Activated T-cell treated with anti-CD3 and anti-CD28 coated beads, Interleukin-2, amount 50 U/mL, for 24 hours (primary cell): Measurements from ENCODE around the gene SETBP1.

Experiments used
- DNase-seq: peaks from one replicate; pipeline ENCODE4 v3.0.0-alpha.2; 2020
- H3K27ac Mint-ChIP-seq: 2 replicates; pipeline ENCODE4 v1.8.0; 2020; ENCODE audit warnings: mild to moderate bottlenecking, mixed read lengths
- H3K27me3 Mint-ChIP-seq: 2 replicates; pipeline ENCODE4 v1.8.0; 2020; ENCODE audit warnings: mixed read lengths
- H3K36me3 Mint-ChIP-seq: 2 replicates; pipeline ENCODE4 v1.8.0; 2020; ENCODE audit warnings: low read depth, mixed read lengths
- H3K4me1 Mint-ChIP-seq: 2 replicates; pipeline ENCODE4 v1.8.0; 2020; ENCODE audit warnings: low read depth, mixed read lengths
- H3K4me3 Mint-ChIP-seq: 2 replicates; pipeline ENCODE4 v1.8.0; 2020; ENCODE audit warnings: mild to moderate bottlenecking, moderate library complexity, mixed read lengths
- H3K9me3 Mint-ChIP-seq: 2 replicates; pipeline ENCODE4 v1.8.0; 2020; ENCODE audit warnings: mixed read lengths

Gene SETBP1

GRCh38 chr18:44687421-44687820 is 6.7 kb downstream of the SETBP1 start:
- H3K27ac Mint-ChIP-seq, result no peak overlapping the region
- no peaks in the 10 kb centered on the region for H3K36me3 Mint-ChIP-seq
- H3K9me3 Mint-ChIP-seq, result no peaks in the 10 kb centered on the region
- DNase-seq, result no peak
- no peak overlapping the region for H3K4me3 Mint-ChIP-seq
- H3K27me3 Mint-ChIP-seq, result peaks cover 49% of the 10 kb centered on the region
- H3K4me1 Mint-ChIP-seq, result peaks cover under 1% of the 10 kb centered on the region

GRCh38 chr18:44689736-44690135 is 9.0 kb downstream of the SETBP1 start:
- no peaks in the 10 kb centered on the region for H3K9me3 Mint-ChIP-seq
- H3K27me3 Mint-ChIP-seq, result peaks cover 56% of the 10 kb centered on the region
- no peaks in the 10 kb centered on the region for H3K36me3 Mint-ChIP-seq
- no peak for DNase-seq
- no peak overlapping the region for H3K4me3 Mint-ChIP-seq
- H3K27ac Mint-ChIP-seq, result no peak overlapping the region
- peaks cover 7% of the 10 kb centered on the region for H3K4me1 Mint-ChIP-seq

GRCh38 chr18:44691148-44691925 is 10.6 kb downstream of the SETBP1 start:
- Mint-ChIP-seq H3K27ac (no peak overlapping the region), H3K36me3 (no peaks in the 10 kb centered on the region), H3K4me1 (peaks cover 7% of the 10 kb centered on the region), H3K27me3 (peaks cover 44% of the 10 kb centered on the region), H3K9me3 (no peaks in the 10 kb centered on the region), H3K4me3 (no peak overlapping the region)
- no peak for DNase-seq

GRCh38 chr18:44693030-44693784 is 12.5 kb downstream of the SETBP1 start:
- H3K27me3 Mint-ChIP-seq, result peaks cover 34% of the 10 kb centered on the region
- H3K4me1 Mint-ChIP-seq, result peaks cover 9% of the 10 kb centered on the region
- no peak for DNase-seq
- no peaks in the 10 kb centered on the region for H3K36me3 Mint-ChIP-seq
- no peak overlapping the region for H3K4me3 Mint-ChIP-seq
- no peak overlapping the region for H3K27ac Mint-ChIP-seq
- no peaks in the 10 kb centered on the region for H3K9me3 Mint-ChIP-seq

- no peak for DNase-seq
- peaks cover 29% of the 10 kb centered on the region for H3K27me3 Mint-ChIP-seq
- H3K4me1 Mint-ChIP-seq, result peaks cover 15% of the 10 kb centered on the region
- no peaks in the 10 kb centered on the region for H3K36me3 Mint-ChIP-seq
- H3K4me3 Mint-ChIP-seq, result no peak overlapping the region
- H3K27ac Mint-ChIP-seq, result no peak overlapping the region
- H3K9me3 Mint-ChIP-seq, result no peaks in the 10 kb centered on the region
These were observed 14.8 kb downstream of the SETBP1 start for GRCh38 chr18:44695503-44695902.

GRCh38 chr18:44696892-44697291 is 16.2 kb downstream of the SETBP1 start:
- H3K4me1 Mint-ChIP-seq, result peaks cover 19% of the 10 kb centered on the region

GRCh38 chr18:44697315-44697714 is 16.6 kb downstream of the SETBP1 start:
- no peak overlapping the region for H3K4me3 Mint-ChIP-seq
- no peak for DNase-seq
- H3K4me1 Mint-ChIP-seq, result peaks cover 22% of the 10 kb centered on the region
- H3K27ac Mint-ChIP-seq, result no peak overlapping the region
- no peaks in the 10 kb centered on the region for H3K9me3 Mint-ChIP-seq
- peaks cover 17% of the 10 kb centered on the region for H3K27me3 Mint-ChIP-seq
- H3K36me3 Mint-ChIP-seq, result no peaks in the 10 kb centered on the region

More at GRCh38 chr18:44696892-44697291, 16.2 kb downstream of the SETBP1 start:
- Mint-ChIP-seq H3K9me3 (no peaks in the 10 kb centered on the region), H3K4me3 (no peak overlapping the region), H3K27me3 (peaks cover 18% of the 10 kb centered on the region), H3K36me3 (no peaks in the 10 kb centered on the region), H3K27ac (no peak overlapping the region)
- DNase-seq, result no peak

GRCh38 chr18:44698518-44698917 is 17.8 kb downstream of the SETBP1 start:
- peaks cover 10% of the 10 kb centered on the region for H3K27me3 Mint-ChIP-seq
- H3K27ac Mint-ChIP-seq, result no peak overlapping the region
- DNase-seq, result no peak
- peaks cover 22% of the 10 kb centered on the region for H3K4me1 Mint-ChIP-seq
- no peaks in the 10 kb centered on the region for H3K9me3 Mint-ChIP-seq
- no peak overlapping the region for H3K4me3 Mint-ChIP-seq
- peaks cover 3% of the 10 kb centered on the region for H3K36me3 Mint-ChIP-seq

- Mint-ChIP-seq H3K9me3 (no peaks in the 10 kb centered on the region), H3K4me3 (no peak overlapping the region), H3K4me1 (peaks cover 25% of the 10 kb centered on the region), H3K27ac (no peak overlapping the region), H3K27me3 (peaks cover 7% of the 10 kb centered on the region), H3K36me3 (peaks cover 3% of the 10 kb centered on the region)
- no peak for DNase-seq
These were observed 19.0 kb downstream of the SETBP1 start for GRCh38 chr18:44699572-44700261.

GRCh38 chr18:44700652-44701051 is 20.0 kb downstream of the SETBP1 start:
- no peak for DNase-seq
- peaks cover 3% of the 10 kb centered on the region for H3K36me3 Mint-ChIP-seq
- no peak overlapping the region for H3K27ac Mint-ChIP-seq
- no peak overlapping the region for H3K4me3 Mint-ChIP-seq
- peaks cover 25% of the 10 kb centered on the region for H3K4me1 Mint-ChIP-seq
- no peaks in the 10 kb centered on the region for H3K9me3 Mint-ChIP-seq
- peaks cover 5% of the 10 kb centered on the region for H3K27me3 Mint-ChIP-seq

- no peak for DNase-seq
- peaks cover 5% of the 10 kb centered on the region for H3K27me3 Mint-ChIP-seq
- H3K4me1 Mint-ChIP-seq, result peaks cover 25% of the 10 kb centered on the region
- H3K9me3 Mint-ChIP-seq, result no peaks in the 10 kb centered on the region
- H3K27ac Mint-ChIP-seq, result no peak overlapping the region
- peaks cover 3% of the 10 kb centered on the region for H3K36me3 Mint-ChIP-seq
- no peak overlapping the region for H3K4me3 Mint-ChIP-seq
These were observed 20.5 kb downstream of the SETBP1 start for GRCh38 chr18:44701227-44701626.

- H3K36me3 Mint-ChIP-seq, result peaks cover 3% of the 10 kb centered on the region
- no peaks in the 10 kb centered on the region for H3K9me3 Mint-ChIP-seq
- H3K27me3 Mint-ChIP-seq, result peaks cover 11% of the 10 kb centered on the region
- no peak overlapping the region for H3K27ac Mint-ChIP-seq
- H3K4me1 Mint-ChIP-seq, result peaks cover 25% of the 10 kb centered on the region
- DNase-seq, result no peak
- H3K4me3 Mint-ChIP-seq, result no peak overlapping the region
These were observed 21.9 kb downstream of the SETBP1 start for GRCh38 chr18:44702594-44702993.

- H3K9me3 Mint-ChIP-seq, result no peaks in the 10 kb centered on the region
- H3K4me3 Mint-ChIP-seq, result no peak overlapping the region
- H3K27me3 Mint-ChIP-seq, result peaks cover 19% of the 10 kb centered on the region
- no peak for DNase-seq
- H3K36me3 Mint-ChIP-seq, result peaks cover 3% of the 10 kb centered on the region
- peaks cover 20% of the 10 kb centered on the region for H3K4me1 Mint-ChIP-seq
- no peak overlapping the region for H3K27ac Mint-ChIP-seq
These were observed 23.6 kb downstream of the SETBP1 start for GRCh38 chr18:44704135-44704789.

GRCh38 chr18:44705075-44705675 is 24.5 kb downstream of the SETBP1 start:
- Mint-ChIP-seq H3K27me3 (peaks cover 19% of the 10 kb centered on the region), H3K4me3 (no peak overlapping the region), H3K4me1 (peaks cover 26% of the 10 kb centered on the region), H3K36me3 (peaks cover 3% of the 10 kb centered on the region), H3K27ac (no peak overlapping the region), H3K9me3 (no peaks in the 10 kb centered on the region)
- no peak for DNase-seq
